CD4-positive, CD25-positive, alpha-beta regulatory T cell (primary cell): ENCODE data around the gene WASL. TPM values are rescaled to one million over a fixed set of nuclear protein-coding genes. Genes with fewer than 3 reads are reported as not detected.

Experiments used
- ATAC-seq, 2 donors: fragments of 150-1000 bp; cut with Tn5 transposase; one replicate each; pipeline ENCODE4 v1.10.0; 2021; ENCODE audit warnings: low read depth in 2 of 2, moderate number of reproducible peaks in 2 of 2, moderate library complexity in 1 of 2
- DNase-seq, 3 donors: peaks; one replicate each; pipeline versions ENCODE4 v3.0.0 to v3.0.0-alpha.2; 2012 to 2022; ENCODE audit warnings: mixed read lengths in 1 of 3
- H3K27ac ChIP-seq: one replicate; pipeline ENCODE4 v1.7.0; 2013; ENCODE audit warnings: mild to moderate bottlenecking, low read length; ENCODE audit not compliant: insufficient read depth, poor library complexity, severe bottlenecking
- H3K27me3 ChIP-seq: one replicate; pipeline ENCODE4 v1.7.0; 2013; ENCODE audit warnings: low read length; ENCODE audit not compliant: control insufficient read depth, insufficient read depth
- H3K36me3 ChIP-seq: one replicate; pipeline ENCODE4 v1.7.0; 2013; ENCODE audit warnings: mild to moderate bottlenecking, low read length, moderate library complexity; ENCODE audit not compliant: control insufficient read depth, insufficient read depth
- H3K4me1 ChIP-seq: 2 replicates; pipeline ENCODE4 v1.7.0; 2013; ENCODE audit warnings: mild to moderate bottlenecking, low read length; ENCODE audit not compliant: insufficient read depth, control insufficient read depth, poor library complexity, severe bottlenecking
- H3K4me3 ChIP-seq: one replicate; pipeline ENCODE4 v1.7.0; 2013; ENCODE audit warnings: low read depth, mild to moderate bottlenecking, low read length, moderate library complexity
- H3K9me3 ChIP-seq, 2 experiments: 1 replicate in 1 of 2; 2 replicates in 1 of 2; pipeline ENCODE4 v1.7.0; 2013; ENCODE audit warnings: low read length in 2 of 2, mild to moderate bottlenecking in 1 of 2, moderate library complexity in 1 of 2; ENCODE audit not compliant: control insufficient read depth in 2 of 2
- H3K27ac Mint-ChIP-seq, 3 donors: one replicate each; pipeline ENCODE4 v1.8.0; 2020 to 2022; ENCODE audit warnings: mild to moderate bottlenecking in 3 of 3, mixed read lengths in 3 of 3, moderate library complexity in 2 of 3
- H3K27me3 Mint-ChIP-seq: one replicate; pipeline ENCODE4 v1.8.0; 2022; ENCODE audit warnings: mild to moderate bottlenecking, mixed read lengths
- H3K36me3 Mint-ChIP-seq: one replicate; pipeline ENCODE4 v1.8.0; 2020; ENCODE audit warnings: mixed read lengths
- H3K4me1 Mint-ChIP-seq, 4 donors: one replicate each; pipeline ENCODE4 v1.8.0; 2020 to 2022; ENCODE audit warnings: mixed read lengths in 4 of 4, mild to moderate bottlenecking in 1 of 4
- H3K4me3 Mint-ChIP-seq, 4 donors: one replicate each; pipeline ENCODE4 v1.8.0; 2020 to 2022; ENCODE audit warnings: mild to moderate bottlenecking in 4 of 4, mixed read lengths in 4 of 4, moderate library complexity in 3 of 4
- H3K9me3 Mint-ChIP-seq, 7 donors: one replicate each; pipeline ENCODE4 v1.8.0; 2020 to 2022; ENCODE audit warnings: mixed read lengths in 7 of 7, mild to moderate bottlenecking in 3 of 7, moderate library complexity in 2 of 7
- polyA plus RNA-seq, 4 donors: library from polyadenylated mRNA; unstranded; fragments of 300-500 nt; fragmentation: Illumina TruSeq; gene quantifications; one replicate each; pipeline ENCODE4 v1.2.3, GENCODE V29; 2021
- total RNA-seq: library from RNA; stranded (reverse); gene quantifications from one replicate; pipeline ENCODE4 v1.2.3, GENCODE V29; 2022

Gene WASL
- total and polyA plus RNA-seq, 5 donors from 2014 or later, result 1.4 to 10.2 (median 1.9) TPM

GRCh38 chr7:123665896-123666295, 82.9 kb downstream of the WASL start:
- Histone ChIP-seq H3K27ac (no peak overlapping the region), H3K4me1 (no peaks in the 10 kb centered on the region), H3K27me3 (peaks cover 4% of the 10 kb centered on the region), H3K4me3 (no peak overlapping the region), H3K9me3 (no peaks in the 10 kb centered on the region), H3K36me3 (no peaks in the 10 kb centered on the region)
- ATAC-seq, result no peak
- Mint-ChIP-seq H3K36me3 (no peaks in the 10 kb centered on the region), H3K4me3 (no peak overlapping the region), H3K27me3 (peaks cover 5% of the 10 kb centered on the region), H3K9me3 (no peaks in the 10 kb centered on the region), H3K4me1 (peaks cover 0 to under 1% (median 0%) of the 10 kb centered on the region in 4 donors), H3K27ac (no peak overlapping the region)
- no peak for DNase-seq

- no peak overlapping the region for H3K4me3 Mint-ChIP-seq
- peaks cover 5% of the 10 kb centered on the region for H3K27me3 Mint-ChIP-seq
- no peak overlapping the region for H3K27ac Mint-ChIP-seq
- H3K4me1 Mint-ChIP-seq, result no peaks in the 10 kb centered on the region
- Histone ChIP-seq H3K27me3 (peaks cover 4% of the 10 kb centered on the region), H3K9me3 (no peaks in the 10 kb centered on the region), H3K4me1 (no peaks in the 10 kb centered on the region), H3K4me3 (no peak overlapping the region), H3K36me3 (no peaks in the 10 kb centered on the region), H3K27ac (no peak overlapping the region)
- H3K9me3 Mint-ChIP-seq, result no peaks in the 10 kb centered on the region
- DNase-seq, result no peak
- no peak for ATAC-seq
- no peaks in the 10 kb centered on the region for H3K36me3 Mint-ChIP-seq
These were observed 83.6 kb downstream of the WASL start for GRCh38 chr7:123665157-123665556.

- Mint-ChIP-seq H3K27me3 (peaks cover 10% of the 10 kb centered on the region), H3K4me3 (no peak overlapping the region), H3K27ac (no peak overlapping the region), H3K36me3 (no peaks in the 10 kb centered on the region), H3K4me1 (no peaks in the 10 kb centered on the region), H3K9me3 (no peaks in the 10 kb centered on the region)
- no peak overlapping the region for H3K27ac ChIP-seq
- no peaks in the 10 kb centered on the region for H3K9me3 ChIP-seq
- ATAC-seq (no peak), DNase-seq (no peak)
- no peak overlapping the region for H3K4me3 ChIP-seq
- no peaks in the 10 kb centered on the region for H3K4me1 ChIP-seq
- H3K27me3 ChIP-seq, result peaks cover 4% of the 10 kb centered on the region
- no peaks in the 10 kb centered on the region for H3K36me3 ChIP-seq
These were observed 85.6 kb downstream of the WASL start for GRCh38 chr7:123663200-123663599.

GRCh38 chr7:123662755-123663154, 86.0 kb downstream of the WASL start:
- no peak overlapping the region for H3K4me3 Mint-ChIP-seq

GRCh38 chr7:123662293-123662692, 86.5 kb downstream of the WASL start:
- no peak for ATAC-seq

More at GRCh38 chr7:123662755-123663154, 86.0 kb downstream of the WASL start:
- H3K9me3 ChIP-seq, result no peaks in the 10 kb centered on the region
- ATAC-seq (no peak), DNase-seq (no peak)
- no peak overlapping the region for H3K27ac ChIP-seq
- H3K9me3 Mint-ChIP-seq, result no peaks in the 10 kb centered on the region
- no peak overlapping the region for H3K4me3 ChIP-seq
- H3K36me3 ChIP-seq, result no peaks in the 10 kb centered on the region
- H3K4me1 Mint-ChIP-seq, result no peaks in the 10 kb centered on the region
- H3K36me3 Mint-ChIP-seq, result no peaks in the 10 kb centered on the region
- no peak overlapping the region for H3K27ac Mint-ChIP-seq
- peaks cover 10% of the 10 kb centered on the region for H3K27me3 Mint-ChIP-seq
- H3K4me1 ChIP-seq, result no peaks in the 10 kb centered on the region
- peaks cover 4% of the 10 kb centered on the region for H3K27me3 ChIP-seq

GRCh38 chr7:123661765-123662164, 87.0 kb downstream of the WASL start:
- Mint-ChIP-seq H3K27me3 (peaks cover 10% of the 10 kb centered on the region), H3K4me1 (no peaks in the 10 kb centered on the region), H3K36me3 (no peaks in the 10 kb centered on the region), H3K4me3 (no peak overlapping the region), H3K9me3 (no peaks in the 10 kb centered on the region), H3K27ac (no peak overlapping the region)
- no peaks in the 10 kb centered on the region for H3K9me3 ChIP-seq
- ATAC-seq (no peak), DNase-seq (no peak)
- no peak overlapping the region for H3K4me3 ChIP-seq
- no peaks in the 10 kb centered on the region for H3K4me1 ChIP-seq
- no peaks in the 10 kb centered on the region for H3K36me3 ChIP-seq
- H3K27ac ChIP-seq, result no peak overlapping the region
- peaks cover 4% of the 10 kb centered on the region for H3K27me3 ChIP-seq

More at GRCh38 chr7:123662293-123662692, 86.5 kb downstream of the WASL start:
- H3K9me3 ChIP-seq, result no peaks in the 10 kb centered on the region
- Mint-ChIP-seq H3K9me3 (no peaks in the 10 kb centered on the region), H3K27ac (no peak overlapping the region), H3K4me3 (no peak overlapping the region), H3K27me3 (peaks cover 10% of the 10 kb centered on the region), H3K36me3 (no peaks in the 10 kb centered on the region), H3K4me1 (no peaks in the 10 kb centered on the region)
- no peak for DNase-seq
- H3K27me3 ChIP-seq, result peaks cover 4% of the 10 kb centered on the region
- H3K27ac ChIP-seq, result no peak overlapping the region
- no peak overlapping the region for H3K4me3 ChIP-seq
- no peaks in the 10 kb centered on the region for H3K36me3 ChIP-seq
- H3K4me1 ChIP-seq, result no peaks in the 10 kb centered on the region

- no peak for DNase-seq
- Histone ChIP-seq H3K36me3 (no peaks in the 10 kb centered on the region), H3K27ac (no peak overlapping the region), H3K4me1 (no peaks in the 10 kb centered on the region), H3K4me3 (no peak overlapping the region), H3K9me3 (no peaks in the 10 kb centered on the region), H3K27me3 (peaks cover 4% of the 10 kb centered on the region)
- no peak overlapping the region for H3K4me3 Mint-ChIP-seq
- H3K36me3 Mint-ChIP-seq, result no peaks in the 10 kb centered on the region
- no peaks in the 10 kb centered on the region for H3K9me3 Mint-ChIP-seq
- H3K4me1 Mint-ChIP-seq, result no peaks in the 10 kb centered on the region
- H3K27me3 Mint-ChIP-seq, result peaks cover 10% of the 10 kb centered on the region
- no peak for ATAC-seq
- H3K27ac Mint-ChIP-seq, result peak overlapping the region in 1 of 3 donors; percentile 32
These were observed 88.1 kb downstream of the WASL start for GRCh38 chr7:123660514-123661354.

- Mint-ChIP-seq H3K36me3 (no peaks in the 10 kb centered on the region), H3K4me3 (no peak overlapping the region), H3K27ac (no peak overlapping the region), H3K9me3 (no peaks in the 10 kb centered on the region), H3K4me1 (no peaks in the 10 kb centered on the region), H3K27me3 (peaks cover 8% of the 10 kb centered on the region)
- Histone ChIP-seq H3K9me3 (no peaks in the 10 kb centered on the region), H3K4me1 (no peaks in the 10 kb centered on the region), H3K36me3 (no peaks in the 10 kb centered on the region), H3K27ac (no peak overlapping the region), H3K4me3 (no peak overlapping the region), H3K27me3 (peaks cover under 1% of the 10 kb centered on the region)
- DNase-seq (no peak), ATAC-seq (no peak)
These were observed 90.8 kb downstream of the WASL start for GRCh38 chr7:123658023-123658422.
